Motor neuron (in vitro differentiated cells): Measurements from ENCODE around the gene ARHGEF28. TPM values are rescaled to one million over a fixed set of nuclear protein-coding genes. Genes with fewer than 3 reads are reported as not detected.

Experiments
- ATAC-seq, 8 experiments: fragments of 200-7000 bp; cut with Tn5 transposase; replicated peaks in 6 of 8; 2 replicates each; pipeline ENCODE4 v1.8.0; 2021; ENCODE audit warnings: mild to moderate bottlenecking in 8 of 8, moderate library complexity in 8 of 8
- H3K27ac ChIP-seq, 2 donors: fragments of 250-450 bp; sonication (Bioruptor Pico); 2 replicates each; pipeline ENCODE4 v1.9.0; 2021; ENCODE audit warnings: antibody characterized with exemption in 2 of 2, mild to moderate bottlenecking in 2 of 2, moderate library complexity in 1 of 2
- H3K4me1 ChIP-seq, 2 donors: fragments of 250-450 bp; sonication (Bioruptor Pico); replicated peaks in 1 of 2; 2 replicates each; pipeline ENCODE4 v1.6.1; 2021; ENCODE audit warnings: antibody characterized with exemption in 2 of 2, mild to moderate bottlenecking in 2 of 2, moderate library complexity in 1 of 2
- H3K4me3 ChIP-seq, 5 donors: fragments of 250-450 bp; sonication (Bioruptor Pico); 2 replicates each; pipeline ENCODE4 v1.9.0; 2021; ENCODE audit warnings: antibody characterized with exemption in 5 of 5, mild to moderate bottlenecking in 5 of 5, moderate library complexity in 4 of 5
- WGBS, 10 experiments: fragments of 450-650 bp; shearing (Covaris generic); methylation state at CpG; one replicate each; pipeline ENCODE4 v1.0.0; 2022; 5-methylcytosine and 5-hydroxymethylcytosine counted together
- in situ Hi-C, 9 experiments: fragments of 400-800 bp; cut with MboI; loops; one replicate each; pipeline ENCODE4 v1.15.0; 2021; ENCODE audit warnings: low sequenced_read_pairs in 9 of 9, low pct_unique_long_range_greater_than_20kb in 2 of 9; ENCODE audit not compliant: unreplicated experiment in 9 of 9
- total RNA-seq, 8 experiments: library from RNA; unstranded; fragments of 300-600 nt; gene quantifications; 2 replicates each; pipeline versions ENCODE4 v1.2.3 to v1.2.4, GENCODE V29; 2022

Gene ARHGEF28
- total RNA-seq, 8 experiments from 2014 or later, result 0.81 to 29.3 (median 1.9) TPM

DNA sequence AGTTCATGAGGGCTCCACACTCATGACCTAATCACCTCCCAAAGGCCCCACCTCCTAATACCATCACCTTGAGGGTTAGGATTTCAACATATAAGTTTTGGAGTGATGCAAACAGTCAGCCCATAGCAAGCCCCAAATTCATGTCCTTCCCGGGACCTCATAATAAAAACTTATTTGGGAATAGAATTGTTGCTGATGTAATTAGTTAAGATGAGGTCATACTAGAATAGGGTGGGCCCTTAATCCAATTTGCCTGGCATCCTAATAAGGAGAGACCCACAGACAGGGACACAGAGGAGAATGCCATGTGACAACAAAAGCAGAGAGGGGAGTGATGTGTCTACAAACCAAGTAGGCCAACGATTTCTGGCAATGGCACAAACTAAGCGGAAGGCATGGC lies 347.1 kb downstream of the ARHGEF28 start:
- in situ Hi-C loops, result no loop called here
- Histone ChIP-seq H3K4me3 (no peak overlapping the region), H3K4me1 (peaks cover 4 to 12% of the 10 kb centered on the region in 2 donors), H3K27ac (no peak overlapping the region)
- WGBS, 10 experiments, result 81 to 100% (median 97%) methylated on average over 1 to 3 of the region's 3 CpGs; no CpG with 5 or more reads in 2 of the 10 experiments
- no peak for ATAC-seq

DNA sequence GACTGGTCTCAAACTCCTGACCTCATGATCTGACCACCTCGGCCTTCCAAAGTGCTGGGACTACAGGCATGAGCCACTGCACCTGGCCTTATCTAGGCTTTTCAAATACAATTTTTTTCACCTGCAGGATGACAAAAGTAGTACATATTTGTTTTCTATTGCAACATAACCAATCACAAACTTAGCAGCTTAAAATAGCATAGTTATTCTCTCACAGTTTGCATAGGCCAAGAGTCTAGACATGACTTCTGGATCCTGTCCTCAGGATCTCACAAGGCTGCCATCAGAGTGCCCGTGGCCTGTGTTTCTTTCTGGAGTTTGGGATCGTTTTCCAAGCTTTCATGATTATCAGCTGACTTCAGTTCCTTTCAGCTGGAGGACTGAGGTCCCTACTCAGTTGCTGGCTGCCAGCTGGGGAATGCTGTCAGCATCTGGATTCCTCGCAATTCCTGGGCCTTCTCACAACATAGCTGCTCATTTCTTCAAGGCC lies 348.9 kb downstream of the ARHGEF28 start:
- peaks cover 4 to 9% of the 10 kb centered on the region in 2 donors for H3K4me1 ChIP-seq
- 33 to 100% (median 77%) methylated on average over 1 to 4 of the region's 4 CpGs for WGBS, 10 experiments
- H3K4me3 ChIP-seq, result no peak overlapping the region
- in situ Hi-C loops, result loop anchor here in 1 of 9 experiments (25.0 kb wide), 1 partner anchor 662 kb away; the partner anchor contains the start of gene ENC1
- no peak overlapping the region for H3K27ac ChIP-seq
- ATAC-seq, result no peak

DNA sequence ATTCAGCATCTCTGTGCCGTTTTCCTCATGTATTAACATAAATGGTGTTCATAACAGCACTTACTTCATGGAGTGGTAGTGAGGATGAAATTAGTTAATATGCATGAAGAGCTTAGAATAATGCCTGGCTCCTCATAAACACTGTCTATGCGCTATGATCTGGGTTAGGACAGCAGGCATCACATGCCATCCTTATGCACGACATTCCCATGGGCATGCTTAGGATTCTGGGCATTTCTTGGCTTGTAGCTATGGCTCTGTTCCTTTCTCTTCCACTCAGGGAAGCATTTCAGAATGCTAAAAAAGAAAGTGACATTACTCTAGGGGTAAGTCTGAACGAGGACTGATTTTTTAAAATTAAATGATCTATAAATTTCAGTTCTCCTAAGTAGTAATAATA lies 349.8 kb downstream of the ARHGEF28 start:
- Histone ChIP-seq H3K4me1 (peaks cover 4 to 8% of the 10 kb centered on the region in 2 donors), H3K4me3 (no peak overlapping the region), H3K27ac (no peak overlapping the region)
- peak in 1 of 8 experiments; percentile 44 for ATAC-seq
- WGBS, 10 experiments, result 50 to 100% (median 78%) methylated on average over 1 to 4 of the region's 4 CpGs; no CpG with 5 or more reads in 2 of the 10 experiments
- in situ Hi-C loops, result loop anchor here in 1 of 9 experiments (25.0 kb wide), 1 partner anchor 661 kb away; the partner anchor contains the start of gene ENC1

DNA sequence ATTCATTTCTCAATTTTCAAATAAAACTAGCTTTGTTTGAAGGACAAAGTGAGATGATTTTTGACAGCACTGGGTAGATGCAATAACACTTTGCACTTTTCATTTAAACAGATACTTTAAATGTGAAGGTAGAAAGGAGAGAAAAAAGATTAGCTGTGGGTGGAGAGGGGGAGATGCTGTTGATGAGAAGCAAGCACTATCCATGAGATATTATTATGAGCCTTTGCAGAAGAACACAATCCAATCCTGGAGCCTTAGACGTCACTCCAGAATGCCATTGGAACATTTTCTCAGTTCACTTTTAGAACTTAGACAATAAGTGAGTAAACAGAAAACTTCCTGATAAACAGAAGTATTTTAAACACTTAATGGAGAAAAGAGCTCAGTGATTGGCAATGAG lies 351.1 kb downstream of the ARHGEF28 start:
- H3K4me3 ChIP-seq, result no peak overlapping the region
- no peak for ATAC-seq
- H3K27ac ChIP-seq, result no peak overlapping the region
- WGBS, 10 experiments, result 67 to 92% (median 86%) methylated on average over 1 of the region's 1 CpG; no CpG with 5 or more reads in 4 of the 10 experiments
- in situ Hi-C loops, result loop anchor here in 1 of 9 experiments (25.0 kb wide), 1 partner anchor 660 kb away; the partner anchor contains the start of gene ENC1
- H3K4me1 ChIP-seq, result no peaks in the 10 kb centered on the region

DNA sequence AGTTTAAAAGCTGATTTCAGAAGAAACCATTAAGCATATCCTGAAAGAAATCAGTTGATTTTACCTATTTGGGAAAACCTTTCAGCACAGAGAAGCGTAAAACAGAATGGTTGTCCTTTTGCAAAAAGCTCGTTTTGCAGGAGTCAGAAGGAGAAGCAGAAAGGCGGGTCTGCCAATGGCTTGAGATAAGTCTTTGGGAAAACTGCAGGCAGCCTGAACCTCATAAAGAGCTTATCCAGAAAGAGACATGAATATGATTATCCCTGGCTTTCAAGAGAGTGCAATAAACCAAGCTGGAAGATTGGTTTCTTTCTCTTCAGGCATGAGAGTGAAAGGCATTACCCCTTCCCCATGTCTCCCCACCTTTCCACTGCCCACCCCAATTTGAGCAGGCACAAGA lies 353.3 kb downstream of the ARHGEF28 start:
- no peak for ATAC-seq
- 61 to 100% (median 86%) methylated on average over 1 to 3 of the region's 3 CpGs; no CpG with 5 or more reads in 2 of the 10 experiments for WGBS, 10 experiments
- Histone ChIP-seq H3K4me3 (no peak overlapping the region), H3K4me1 (no peaks in the 10 kb centered on the region), H3K27ac (no peak overlapping the region)
- in situ Hi-C loops, result loop anchor here in 1 of 9 experiments (25.0 kb wide), 1 partner anchor 658 kb away; the partner anchor contains the start of gene ENC1

DNA sequence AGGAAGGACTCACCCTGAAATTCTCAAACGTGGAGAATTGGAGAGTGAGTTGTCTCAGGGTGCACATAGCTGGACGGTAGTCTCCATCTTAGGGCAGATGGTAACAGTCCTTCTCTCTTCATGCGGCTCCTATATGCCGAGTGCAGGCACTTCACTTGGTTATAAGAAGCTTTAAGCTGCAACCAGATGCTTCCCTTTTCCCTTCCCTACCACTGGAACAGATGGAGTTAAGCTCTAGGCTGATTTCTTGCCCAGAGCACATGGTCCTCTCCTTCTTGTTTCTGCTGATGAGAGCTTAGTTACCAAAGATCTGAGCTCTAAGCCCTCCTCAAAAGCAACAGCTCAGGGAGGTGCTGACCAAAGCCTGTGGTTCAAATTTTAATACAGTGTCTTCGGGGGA lies 355.7 kb downstream of the ARHGEF28 start:
- in situ Hi-C loops, result loop anchor here in 1 of 9 experiments (25.0 kb wide), 1 partner anchor 656 kb away; the partner anchor contains the start of gene ENC1
- Histone ChIP-seq H3K4me1 (no peaks in the 10 kb centered on the region), H3K27ac (no peak overlapping the region), H3K4me3 (no peak overlapping the region)
- 32 to 93% (median 84%) methylated on average over 3 to 5 of the region's 5 CpGs; no CpG with 5 or more reads in 3 of the 10 experiments for WGBS, 10 experiments
- no peak for ATAC-seq

DNA sequence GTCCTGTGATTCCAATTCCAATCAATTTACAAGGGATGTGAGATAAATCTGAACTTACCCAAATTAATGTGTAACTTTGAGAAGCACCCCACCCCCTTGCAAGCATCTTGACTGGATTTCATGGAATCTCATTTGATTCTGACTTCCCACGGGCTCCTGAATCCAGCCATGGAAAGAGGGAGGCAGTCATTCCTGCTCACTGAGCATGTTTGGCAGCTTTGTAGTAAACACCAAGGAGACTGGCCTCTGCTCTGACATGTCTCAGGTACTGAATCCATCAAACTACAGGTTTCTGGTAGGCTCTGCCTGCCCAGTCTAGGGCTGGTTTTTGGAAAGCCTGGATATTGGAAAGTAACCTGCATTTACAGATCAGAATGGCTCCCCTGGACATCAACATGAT lies 357.6 kb downstream of the ARHGEF28 start:
- no peak for ATAC-seq
- H3K4me3 ChIP-seq, result no peak overlapping the region
- H3K27ac ChIP-seq, result no peak overlapping the region
- 20 to 75% (median 55%) methylated on average over 1 of the region's 1 CpG; no CpG with 5 or more reads in 4 of the 10 experiments for WGBS, 10 experiments
- in situ Hi-C loops, result loop anchor here in 1 of 9 experiments (25.0 kb wide), 1 partner anchor 654 kb away; the partner anchor contains the start of gene ENC1
- no peaks in the 10 kb centered on the region for H3K4me1 ChIP-seq

DNA sequence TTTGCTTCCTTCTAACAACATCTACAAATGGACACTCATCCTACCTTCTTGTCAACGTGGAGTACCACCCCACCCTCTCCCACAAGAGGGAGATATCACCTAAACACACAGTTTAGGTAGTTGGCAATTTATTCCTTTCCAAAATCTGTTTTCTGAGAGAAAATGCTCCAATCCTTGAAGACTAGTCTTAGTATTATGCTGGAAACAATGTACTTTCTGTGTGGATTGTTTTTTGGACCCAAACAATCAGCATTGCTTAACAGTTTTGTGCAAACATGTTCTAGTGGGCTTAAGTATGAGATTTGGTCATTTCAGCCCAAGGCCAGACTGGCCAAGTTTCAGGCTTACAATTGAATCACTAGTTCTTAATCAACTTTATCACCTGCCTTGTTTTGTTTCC lies 359.1 kb downstream of the ARHGEF28 start:
- H3K27ac ChIP-seq, result no peak overlapping the region
- peak in 1 of 8 experiments; percentile 34 for ATAC-seq
- no peak overlapping the region for H3K4me3 ChIP-seq
- 0 to 38% (median 18%) methylated on average over 1 of the region's 1 CpG; no CpG with 5 or more reads in 4 of the 10 experiments for WGBS, 10 experiments
- in situ Hi-C loops, result loop anchor here in 1 of 9 experiments (25.0 kb wide), 1 partner anchor 652 kb away; the partner anchor contains the start of gene ENC1
- H3K4me1 ChIP-seq, result no peaks in the 10 kb centered on the region

DNA sequence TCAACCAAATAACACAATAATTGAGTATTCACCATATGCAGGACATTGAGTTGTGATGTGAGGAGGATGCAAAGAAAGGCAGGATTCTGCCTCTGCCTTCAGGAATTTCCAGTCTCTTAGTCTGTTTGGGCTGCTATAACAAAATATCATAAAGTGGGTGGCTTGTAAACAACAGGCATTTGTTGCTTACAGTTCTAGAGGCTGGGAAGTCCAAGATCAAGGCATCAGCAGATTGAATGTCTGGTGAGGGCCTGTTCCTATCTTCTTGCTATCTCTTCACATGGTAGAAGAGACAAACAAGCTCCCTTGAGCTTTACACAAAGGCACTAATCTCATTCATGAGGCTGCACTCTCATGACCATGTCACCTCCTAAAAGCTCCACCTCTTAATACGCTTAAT lies 360.7 kb downstream of the ARHGEF28 start:
- no peaks in the 10 kb centered on the region for H3K4me1 ChIP-seq
- no peak overlapping the region for H3K4me3 ChIP-seq
- ATAC-seq, result no peak
- no peak overlapping the region for H3K27ac ChIP-seq
- in situ Hi-C loops, result loop anchor here in 1 of 9 experiments (25.0 kb wide), 1 partner anchor 651 kb away; the partner anchor contains the start of gene ENC1
- WGBS, 10 experiments, result 100% methylated on average over 1 of the region's 1 CpG; no CpG with 5 or more reads in 7 of the 10 experiments

DNA sequence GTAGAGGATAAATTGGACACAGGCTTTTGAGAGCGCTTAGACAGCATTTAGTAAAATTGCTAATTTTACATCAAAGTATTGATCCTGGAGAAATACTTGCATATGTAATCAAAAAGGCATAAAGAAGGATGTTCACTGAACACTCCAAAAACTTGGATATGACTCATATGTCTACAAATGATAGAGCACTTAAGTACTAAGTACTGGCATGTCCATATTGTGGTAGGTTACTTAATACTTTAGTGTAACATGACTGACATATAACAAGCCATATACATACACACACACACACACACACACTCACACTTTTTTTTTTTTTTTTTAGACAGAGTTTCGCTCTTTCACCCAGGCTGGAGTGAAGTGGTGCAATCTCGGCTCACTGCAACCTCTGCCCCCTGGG lies 361.9 kb downstream of the ARHGEF28 start:
- 86 to 100% (median 100%) methylated on average over 1 to 3 of the region's 3 CpGs; no CpG with 5 or more reads in 3 of the 10 experiments for WGBS, 10 experiments
- Histone ChIP-seq H3K4me1 (no peaks in the 10 kb centered on the region), H3K27ac (no peak overlapping the region), H3K4me3 (no peak overlapping the region)
- no peak for ATAC-seq
- in situ Hi-C loops, result loop anchor here in 1 of 9 experiments (25.0 kb wide), 1 partner anchor 649 kb away; the partner anchor contains the start of gene ENC1

DNA sequence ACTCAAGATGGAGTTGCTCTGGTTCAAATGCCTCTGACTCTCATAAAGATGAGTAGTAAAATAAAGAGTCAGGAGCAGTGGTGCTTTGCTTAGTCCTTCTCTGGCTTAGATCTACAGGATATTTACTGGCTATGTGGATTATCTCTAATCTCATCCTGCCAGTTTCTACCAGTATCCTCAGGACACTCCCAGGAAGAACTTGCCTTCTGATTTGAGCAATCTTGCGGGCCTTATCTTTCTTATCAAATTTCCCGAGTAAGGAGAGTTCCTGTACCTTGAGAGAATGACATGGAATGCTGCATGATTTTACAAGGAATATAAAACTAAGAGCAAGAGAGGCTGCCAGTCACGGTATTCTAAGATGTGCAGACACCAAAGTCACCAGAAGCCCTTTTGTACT lies 364.0 kb downstream of the ARHGEF28 start:
- 43 to 100% (median 85%) methylated on average over 1 to 3 of the region's 3 CpGs; no CpG with 5 or more reads in 4 of the 10 experiments for WGBS, 10 experiments
- Histone ChIP-seq H3K4me1 (no peaks in the 10 kb centered on the region), H3K4me3 (no peak overlapping the region), H3K27ac (no peak overlapping the region)
- ATAC-seq, result no peak
- in situ Hi-C loops, result loop anchor here in 1 of 9 experiments (25.0 kb wide), 1 partner anchor 647 kb away; the partner anchor contains the start of gene ENC1
